Measurements from ENCODE around the gene TMEM41A.

DNA sequence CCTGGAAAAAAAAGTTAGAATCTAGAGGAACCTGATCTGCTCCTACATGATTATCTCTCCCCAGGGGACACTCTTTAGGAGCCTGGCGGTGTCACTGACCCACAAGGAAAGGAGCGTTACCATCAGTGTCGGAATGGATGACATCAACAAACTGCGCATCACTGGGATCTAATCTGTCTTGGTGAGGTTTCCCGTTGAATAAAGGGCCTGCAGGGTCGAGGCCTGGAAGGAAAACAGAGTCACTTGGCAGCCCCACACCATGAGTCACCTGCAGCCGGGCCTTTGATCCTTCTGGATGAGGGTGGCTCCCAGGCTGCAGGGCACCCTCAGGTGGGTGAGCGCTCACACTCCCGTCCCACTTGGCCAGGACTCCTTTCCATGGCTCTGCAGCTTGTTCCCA lies 28.5 kb upstream of the TMEM41A start:
- TF ChIP-seq, protein P1, sequence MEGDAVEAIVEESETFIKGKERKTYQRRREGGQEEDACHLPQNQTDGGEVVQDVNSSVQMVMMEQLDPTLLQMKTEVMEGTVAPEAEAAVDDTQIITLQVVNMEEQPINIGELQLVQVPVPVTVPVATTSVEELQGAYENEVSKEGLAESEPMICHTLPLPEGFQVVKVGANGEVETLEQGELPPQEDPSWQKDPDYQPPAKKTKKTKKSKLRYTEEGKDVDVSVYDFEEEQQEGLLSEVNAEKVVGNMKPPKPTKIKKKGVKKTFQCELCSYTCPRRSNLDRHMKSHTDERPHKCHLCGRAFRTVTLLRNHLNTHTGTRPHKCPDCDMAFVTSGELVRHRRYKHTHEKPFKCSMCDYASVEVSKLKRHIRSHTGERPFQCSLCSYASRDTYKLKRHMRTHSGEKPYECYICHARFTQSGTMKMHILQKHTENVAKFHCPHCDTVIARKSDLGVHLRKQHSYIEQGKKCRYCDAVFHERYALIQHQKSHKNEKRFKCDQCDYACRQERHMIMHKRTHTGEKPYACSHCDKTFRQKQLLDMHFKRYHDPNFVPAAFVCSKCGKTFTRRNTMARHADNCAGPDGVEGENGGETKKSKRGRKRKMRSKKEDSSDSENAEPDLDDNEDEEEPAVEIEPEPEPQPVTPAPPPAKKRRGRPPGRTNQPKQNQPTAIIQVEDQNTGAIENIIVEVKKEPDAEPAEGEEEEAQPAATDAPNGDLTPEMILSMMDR (optimal IDR thresholded peaks at IDR 0.05 in 1 of 3, IDR thresholded peaks at IDR 0.05 in 1 of 3, conservative IDR thresholded peaks at IDR 0.05 in 1 of 3; ENCODE audit: extremely low read depth in 1 of 3, insufficient read depth in 2 of 3, low read length in 3 of 3) = no peak
- no peak for TF ChIP-seq EZH2 (IDR thresholded peaks at IDR 0.05; ENCODE audit: low read length)

All from keratinocyte (primary cell).